ENCODE measurements around the gene UMODL1. TPM values are rescaled to one million over a fixed set of nuclear protein-coding genes. Genes with fewer than 3 reads are reported as not detected.
A peak's percentile ranks its signal among the peaks of the same experiment; 100 is the strongest.

The UMODL1 gene
- total RNA-seq, 6 experiments from 2014 or later, result 0.06 to 1.2 (median 0.75) TPM; not detected in 2

- no peak for ATAC-seq
- peaks cover 0 to 1% (median 0%) of the 10 kb centered on the region in 4 donors for H3K4me1 ChIP-seq
- WGBS (ENCODE audit: insufficient coverage, low coverage, low lambda C conversion rate, missing lambda C conversion rate), result 54% methylated on average over 4 of the region's 13 CpGs
- DNase-seq, result peak in 1 of 3 donors; percentile 47
- H3K4me3 ChIP-seq, result no peak overlapping the region
- no peaks in the 10 kb centered on the region for H3K27me3 ChIP-seq
- intact Hi-C loops (cut with DNase I), result no loop called here
- H3K9me3 ChIP-seq, result no peaks in the 10 kb centered on the region
- TF ChIP-seq CTCF (IDR thresholded peaks at IDR 0.05) (no peak), POLR2A (IDR thresholded peaks at IDR 0.05) (no peak)
- H3K27ac ChIP-seq, result no peak overlapping the region
- no peaks in the 10 kb centered on the region for H3K36me3 ChIP-seq
These were observed 51.3 kb downstream of the UMODL1 start for GRCh38 chr21:42122398-42122797.

GRCh38 chr21:42122808-42123207 is 51.7 kb downstream of the UMODL1 start:
- DNase-seq, result peak in 1 of 3 donors; percentile 51
- WGBS (ENCODE audit: insufficient coverage, low coverage, low lambda C conversion rate, missing lambda C conversion rate), result 61% methylated on average over 3 of the region's 13 CpGs

GRCh38 chr21:42123219-42123908 is 52.2 kb downstream of the UMODL1 start:
- intact Hi-C loops (cut with DNase I), result no loop called here
- no peak overlapping the region for H3K4me3 ChIP-seq
- no peaks in the 10 kb centered on the region for H3K36me3 ChIP-seq
- DNase-seq (peak in 1 of 3 donors; percentile 22), ATAC-seq (peak in 1 of 4 donors; percentile 21)
- WGBS (ENCODE audit: insufficient coverage, low coverage, low lambda C conversion rate, missing lambda C conversion rate), result 68% methylated on average over 8 of the region's 14 CpGs
- no peak overlapping the region for H3K27ac ChIP-seq
- TF ChIP-seq POLR2A (IDR thresholded peaks at IDR 0.05) (no peak), CTCF (IDR thresholded peaks at IDR 0.05) (no peak)
- H3K9me3 ChIP-seq, result no peaks in the 10 kb centered on the region
- no peaks in the 10 kb centered on the region for H3K27me3 ChIP-seq
- H3K4me1 ChIP-seq, result no peaks in the 10 kb centered on the region

More at GRCh38 chr21:42122808-42123207, 51.7 kb downstream of the UMODL1 start:
- H3K27me3 ChIP-seq, result no peaks in the 10 kb centered on the region
- no peaks in the 10 kb centered on the region for H3K4me1 ChIP-seq
- ATAC-seq, result no peak
- no peaks in the 10 kb centered on the region for H3K36me3 ChIP-seq
- no peak overlapping the region for H3K4me3 ChIP-seq
- TF ChIP-seq CTCF (IDR thresholded peaks at IDR 0.05) (no peak), POLR2A (IDR thresholded peaks at IDR 0.05) (no peak)
- intact Hi-C loops (cut with DNase I), result no loop called here
- H3K27ac ChIP-seq, result no peak overlapping the region
- H3K9me3 ChIP-seq, result no peaks in the 10 kb centered on the region

GRCh38 chr21:42124081-42124480 is 53.0 kb downstream of the UMODL1 start:
- no peak for TF ChIP-seq POLR2A (IDR thresholded peaks at IDR 0.05)
- no peak for TF ChIP-seq CTCF (IDR thresholded peaks at IDR 0.05)
- intact Hi-C loops (cut with DNase I), result no loop called here
- no peaks in the 10 kb centered on the region for H3K9me3 ChIP-seq
- 67% methylated on average over 6 of the region's 13 CpGs for WGBS (ENCODE audit: insufficient coverage, low coverage, low lambda C conversion rate, missing lambda C conversion rate)
- H3K27me3 ChIP-seq, result no peaks in the 10 kb centered on the region
- ATAC-seq (no peak), DNase-seq (no peak)
- no peaks in the 10 kb centered on the region for H3K4me1 ChIP-seq
- no peak overlapping the region for H3K27ac ChIP-seq
- no peak overlapping the region for H3K4me3 ChIP-seq
- H3K36me3 ChIP-seq, result no peaks in the 10 kb centered on the region
